ENCODE measurements around the gene TNFSF18.

- TF ChIP-seq, protein P1, sequence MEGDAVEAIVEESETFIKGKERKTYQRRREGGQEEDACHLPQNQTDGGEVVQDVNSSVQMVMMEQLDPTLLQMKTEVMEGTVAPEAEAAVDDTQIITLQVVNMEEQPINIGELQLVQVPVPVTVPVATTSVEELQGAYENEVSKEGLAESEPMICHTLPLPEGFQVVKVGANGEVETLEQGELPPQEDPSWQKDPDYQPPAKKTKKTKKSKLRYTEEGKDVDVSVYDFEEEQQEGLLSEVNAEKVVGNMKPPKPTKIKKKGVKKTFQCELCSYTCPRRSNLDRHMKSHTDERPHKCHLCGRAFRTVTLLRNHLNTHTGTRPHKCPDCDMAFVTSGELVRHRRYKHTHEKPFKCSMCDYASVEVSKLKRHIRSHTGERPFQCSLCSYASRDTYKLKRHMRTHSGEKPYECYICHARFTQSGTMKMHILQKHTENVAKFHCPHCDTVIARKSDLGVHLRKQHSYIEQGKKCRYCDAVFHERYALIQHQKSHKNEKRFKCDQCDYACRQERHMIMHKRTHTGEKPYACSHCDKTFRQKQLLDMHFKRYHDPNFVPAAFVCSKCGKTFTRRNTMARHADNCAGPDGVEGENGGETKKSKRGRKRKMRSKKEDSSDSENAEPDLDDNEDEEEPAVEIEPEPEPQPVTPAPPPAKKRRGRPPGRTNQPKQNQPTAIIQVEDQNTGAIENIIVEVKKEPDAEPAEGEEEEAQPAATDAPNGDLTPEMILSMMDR (IDR thresholded peaks at IDR 0.05; ENCODE audit: poor library complexity, severe bottlenecking) = no peak
- TF ChIP-seq POLR2AphosphoS5 (IDR thresholded peaks at IDR 0.05) = no peak
- TF ChIP-seq EZH2 (IDR thresholded peaks at IDR 0.05; ENCODE audit: borderline replicate concordance, insufficient read depth, low read length, poor library complexity, severe bottlenecking) = no peak
- TF ChIP-seq REST (IDR thresholded peaks at IDR 0.05; ENCODE audit: borderline replicate concordance) = no peak
Measured at GRCh38 chr1:173063171-173063570, 12.4 kb upstream of the TNFSF18 start.

Data from neural cell (in vitro differentiated cells).